Upper lobe of left lung (tissue), 4 donors: ENCODE results near the gene PTPRD.

Experiments used
- CTCF ChIP-seq, 6 experiments: fragments of 450-650 bp in 4 of 6; fragments of 200-600 bp in 2 of 6; sonication (generic) in 2 of 6; IDR thresholded peaks; one replicate each; pipeline ENCODE4 v1.5.1; 2016 to 2019; ENCODE audit warnings: antibody characterized with exemption in 6 of 6
- EP300 ChIP-seq, 4 donors: sonication (generic); formaldehyde crosslinking; IDR thresholded peaks; one replicate each; pipeline ENCODE4 v1.5.1; 2017; ENCODE audit warnings: antibody characterized with exemption in 4 of 4, control low read depth in 2 of 4
- POLR2A ChIP-seq, 4 donors: fragments of 450-650 bp; IDR thresholded peaks; one replicate each; pipeline ENCODE4 v1.5.1; 2016 to 2017; ENCODE audit warnings: antibody characterized with exemption in 4 of 4, mild to moderate bottlenecking in 2 of 4

- no peak for TF ChIP-seq EP300 (IDR thresholded peaks at IDR 0.05)
- TF ChIP-seq POLR2A (IDR thresholded peaks at IDR 0.05), result no peak
- TF ChIP-seq CTCF (IDR thresholded peaks at IDR 0.05), result no peak
Observed at GRCh38 chr9:9921805-9922204, 691.0 kb downstream of the PTPRD start.
